ENCODE results near the gene FHIT.

Gene FHIT

GRCh38 chr3:59798372-59799086 is 1452.7 kb downstream of the FHIT start:
- no peak for DNase-seq

- no peak for DNase-seq
Measured at GRCh38 chr3:59797533-59797932, 1453.7 kb downstream of the FHIT start.

- no peak for DNase-seq
Measured at GRCh38 chr3:59796456-59796855, 1454.8 kb downstream of the FHIT start.

- DNase-seq: no peak
Measured at GRCh38 chr3:59795756-59796155, 1455.5 kb downstream of the FHIT start.

GRCh38 chr3:59793976-59794375 is 1457.3 kb downstream of the FHIT start:
- no peak for DNase-seq

- DNase-seq: no peak
Measured at GRCh38 chr3:59791774-59792308, 1459.4 kb downstream of the FHIT start.

GRCh38 chr3:59790241-59790640 is 1461.0 kb downstream of the FHIT start:
- DNase-seq: no peak

- DNase-seq: no peak
Measured at GRCh38 chr3:59788801-59789200, 1462.5 kb downstream of the FHIT start.

- DNase-seq: no peak
Measured at GRCh38 chr3:59788133-59788532, 1463.1 kb downstream of the FHIT start.

- DNase-seq: no peak
Measured at GRCh38 chr3:59786374-59786773, 1464.9 kb downstream of the FHIT start.

- no peak for DNase-seq
Measured at GRCh38 chr3:59784164-59784563, 1467.1 kb downstream of the FHIT start.

- DNase-seq: no peak
Measured at GRCh38 chr3:59783468-59783988, 1467.7 kb downstream of the FHIT start.

- DNase-seq: no peak
Measured at GRCh38 chr3:59782664-59783063, 1468.6 kb downstream of the FHIT start.

GRCh38 chr3:59780209-59780608 is 1471.0 kb downstream of the FHIT start:
- DNase-seq: no peak

GRCh38 chr3:59779260-59779659 is 1472.0 kb downstream of the FHIT start:
- no peak for DNase-seq

GRCh38 chr3:59777667-59778077 is 1473.6 kb downstream of the FHIT start:
- DNase-seq: no peak

GRCh38 chr3:59777066-59777465 is 1474.2 kb downstream of the FHIT start:
- DNase-seq: no peak

- no peak for DNase-seq
Measured at GRCh38 chr3:59775761-59776325, 1475.4 kb downstream of the FHIT start.

- no peak for DNase-seq
Measured at GRCh38 chr3:59775106-59775505, 1476.1 kb downstream of the FHIT start.

- no peak for DNase-seq
Measured at GRCh38 chr3:59774634-59775033, 1476.6 kb downstream of the FHIT start.

- no peak for DNase-seq
Measured at GRCh38 chr3:59774000-59774399, 1477.3 kb downstream of the FHIT start.

GRCh38 chr3:59772416-59773408 is 1478.5 kb downstream of the FHIT start:
- DNase-seq: no peak

GRCh38 chr3:59771768-59772181 is 1479.5 kb downstream of the FHIT start:
- no peak for DNase-seq

All from NCI-H187 treated with DMSO at 0.1 percent for 48 hours (cell line).